ENCODE measurements around the gene HSPA6.
A peak's percentile ranks its signal among the peaks of the same experiment; 100 is the strongest.
"Not testable (repeated sequence)": the region's sequence is repeated elsewhere in the genome, so short reads cannot be mapped to it uniquely, and the experiment has no call there.

Gene HSPA6

DNA sequence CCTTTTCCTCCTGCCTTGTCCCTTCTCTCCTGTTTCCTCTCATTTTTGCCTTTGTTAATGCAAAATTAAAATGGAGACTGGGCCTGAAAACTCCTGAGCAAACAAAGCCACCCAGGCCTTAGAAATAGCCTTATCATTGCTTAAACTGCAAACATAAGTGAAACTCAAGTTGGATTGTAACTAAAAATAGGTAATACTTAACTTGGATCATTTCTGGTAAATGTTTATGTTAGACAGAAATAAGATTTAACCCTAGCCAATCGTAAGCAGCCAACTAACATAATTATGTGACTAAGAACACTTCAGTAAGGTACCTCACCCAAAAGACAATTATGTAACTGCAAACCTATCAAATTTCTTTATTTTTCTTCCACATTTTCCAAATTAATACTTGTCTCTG is 10.4 kb upstream of the HSPA6 start:
- not testable (repeated sequence) for H3K4me3 ChIP-seq (ENCODE audit: low read depth, low read length, poor library complexity, severe bottlenecking); H4K20me1 ChIP-seq (ENCODE audit: insufficient read depth, low read length); H3K27me3 ChIP-seq (ENCODE audit: insufficient read depth, low read length); H3K4me1 ChIP-seq (ENCODE audit: insufficient read depth, low read length, severe bottlenecking); H3K36me3 ChIP-seq (ENCODE audit: insufficient read depth, low read length); H3K9me3 ChIP-seq (ENCODE audit: low read length); H3F3A ChIP-seq (ENCODE audit: insufficient read depth, low read length); H3K27ac ChIP-seq (ENCODE audit: low read depth, low read length, poor library complexity, severe bottlenecking); H3K9ac ChIP-seq (ENCODE audit: low read length); H3K4me2 ChIP-seq (ENCODE audit: low read length); H2AFZ ChIP-seq (ENCODE audit: low read length); H3K9me2 ChIP-seq (ENCODE audit: low read depth, low read length); H3K79me2 ChIP-seq (ENCODE audit: insufficient read depth, low read length)

GRCh38 chr1:161523041-161523816 is 1.1 kb upstream of the HSPA6 start:
- not testable (repeated sequence) for H3K36me3 ChIP-seq (ENCODE audit: insufficient read depth, low read length); H3F3A ChIP-seq (ENCODE audit: insufficient read depth, low read length)
- peak overlapping the region; percentile 69 for H3K4me2 ChIP-seq (ENCODE audit: low read length)

GRCh38 chr1:161524742-161525291 is 477 bp downstream of the HSPA6 start:
- H3K27ac ChIP-seq (ENCODE audit: low read depth, low read length, poor library complexity, severe bottlenecking); H3K4me1 ChIP-seq (ENCODE audit: insufficient read depth, low read length, severe bottlenecking); H3K9me2 ChIP-seq (ENCODE audit: low read depth, low read length); H3F3A ChIP-seq (ENCODE audit: insufficient read depth, low read length); H3K9ac ChIP-seq (ENCODE audit: low read length); H4K20me1 ChIP-seq (ENCODE audit: insufficient read depth, low read length); H3K36me3 ChIP-seq (ENCODE audit: insufficient read depth, low read length); H3K79me2 ChIP-seq (ENCODE audit: insufficient read depth, low read length); H3K27me3 ChIP-seq (ENCODE audit: insufficient read depth, low read length); H2AFZ ChIP-seq (ENCODE audit: low read length); H3K9me3 ChIP-seq (ENCODE audit: low read length): not testable (repeated sequence)
- H3K4me2 ChIP-seq (ENCODE audit: low read length): peak overlapping the region; percentile 54; the same call in 1 of the 2 replicates
- peak overlapping the region; percentile 70 for H3K4me3 ChIP-seq (ENCODE audit: low read depth, low read length, poor library complexity, severe bottlenecking)

More at GRCh38 chr1:161523041-161523816, 1.1 kb upstream of the HSPA6 start:
- H3K4me1 ChIP-seq (ENCODE audit: insufficient read depth, low read length, severe bottlenecking); H3K27me3 ChIP-seq (ENCODE audit: insufficient read depth, low read length); H3K79me2 ChIP-seq (ENCODE audit: insufficient read depth, low read length); H2AFZ ChIP-seq (ENCODE audit: low read length); H3K9me3 ChIP-seq (ENCODE audit: low read length); H3K9me2 ChIP-seq (ENCODE audit: low read depth, low read length); H3K27ac ChIP-seq (ENCODE audit: low read depth, low read length, poor library complexity, severe bottlenecking); H4K20me1 ChIP-seq (ENCODE audit: insufficient read depth, low read length); H3K9ac ChIP-seq (ENCODE audit: low read length): not testable (repeated sequence)
- peak overlapping the region; percentile 70 for H3K4me3 ChIP-seq (ENCODE audit: low read depth, low read length, poor library complexity, severe bottlenecking)

DNA sequence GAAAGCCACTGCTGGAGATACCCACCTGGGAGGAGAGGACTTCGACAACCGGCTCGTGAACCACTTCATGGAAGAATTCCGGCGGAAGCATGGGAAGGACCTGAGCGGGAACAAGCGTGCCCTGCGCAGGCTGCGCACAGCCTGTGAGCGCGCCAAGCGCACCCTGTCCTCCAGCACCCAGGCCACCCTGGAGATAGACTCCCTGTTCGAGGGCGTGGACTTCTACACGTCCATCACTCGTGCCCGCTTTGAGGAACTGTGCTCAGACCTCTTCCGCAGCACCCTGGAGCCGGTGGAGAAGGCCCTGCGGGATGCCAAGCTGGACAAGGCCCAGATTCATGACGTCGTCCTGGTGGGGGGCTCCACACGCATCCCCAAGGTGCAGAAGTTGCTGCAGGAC is 981 bp downstream of the HSPA6 start:
- H3F3A ChIP-seq (ENCODE audit: insufficient read depth, low read length); H3K36me3 ChIP-seq (ENCODE audit: insufficient read depth, low read length); H3K4me3 ChIP-seq (ENCODE audit: low read depth, low read length, poor library complexity, severe bottlenecking); H3K79me2 ChIP-seq (ENCODE audit: insufficient read depth, low read length); H3K4me2 ChIP-seq (ENCODE audit: low read length); H4K20me1 ChIP-seq (ENCODE audit: insufficient read depth, low read length); H3K27ac ChIP-seq (ENCODE audit: low read depth, low read length, poor library complexity, severe bottlenecking); H3K27me3 ChIP-seq (ENCODE audit: insufficient read depth, low read length); H3K9me2 ChIP-seq (ENCODE audit: low read depth, low read length); H3K9me3 ChIP-seq (ENCODE audit: low read length); H3K4me1 ChIP-seq (ENCODE audit: insufficient read depth, low read length, severe bottlenecking); H2AFZ ChIP-seq (ENCODE audit: low read length); H3K9ac ChIP-seq (ENCODE audit: low read length): not testable (repeated sequence)

GRCh38 chr1:161525918-161526317 is 1.6 kb downstream of the HSPA6 start:
- H3F3A ChIP-seq (ENCODE audit: insufficient read depth, low read length); H3K79me2 ChIP-seq (ENCODE audit: insufficient read depth, low read length); H3K9me3 ChIP-seq (ENCODE audit: low read length); H3K36me3 ChIP-seq (ENCODE audit: insufficient read depth, low read length); H3K9me2 ChIP-seq (ENCODE audit: low read depth, low read length); H3K27ac ChIP-seq (ENCODE audit: low read depth, low read length, poor library complexity, severe bottlenecking); H3K4me1 ChIP-seq (ENCODE audit: insufficient read depth, low read length, severe bottlenecking); H3K4me3 ChIP-seq (ENCODE audit: low read depth, low read length, poor library complexity, severe bottlenecking); H3K4me2 ChIP-seq (ENCODE audit: low read length); H4K20me1 ChIP-seq (ENCODE audit: insufficient read depth, low read length); H3K27me3 ChIP-seq (ENCODE audit: insufficient read depth, low read length); H3K9ac ChIP-seq (ENCODE audit: low read length); H2AFZ ChIP-seq (ENCODE audit: low read length): not testable (repeated sequence)

DNA sequence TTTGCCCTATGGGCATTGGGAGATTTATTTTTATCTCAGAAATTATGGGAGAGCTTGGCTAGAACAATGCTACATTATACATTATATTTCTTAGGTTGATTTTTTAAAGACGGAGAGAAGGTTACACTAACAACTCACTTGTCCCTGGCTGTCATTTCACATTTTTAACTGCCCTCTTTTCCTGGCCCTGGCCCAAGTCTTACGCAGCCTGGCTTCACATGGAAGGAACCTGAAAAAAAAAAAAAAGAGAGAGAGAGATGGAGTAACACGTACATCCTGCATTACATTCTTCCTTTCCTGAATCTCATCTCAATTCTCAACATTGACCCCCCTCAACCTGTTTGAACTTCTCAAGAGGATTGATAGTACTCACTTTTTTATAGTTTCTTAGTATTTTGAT is 4.2 kb downstream of the HSPA6 start:
- not testable (repeated sequence) for H3K79me2 ChIP-seq (ENCODE audit: insufficient read depth, low read length); H3K36me3 ChIP-seq (ENCODE audit: insufficient read depth, low read length); H3K9ac ChIP-seq (ENCODE audit: low read length); H3K27ac ChIP-seq (ENCODE audit: low read depth, low read length, poor library complexity, severe bottlenecking); H3K4me1 ChIP-seq (ENCODE audit: insufficient read depth, low read length, severe bottlenecking); H3F3A ChIP-seq (ENCODE audit: insufficient read depth, low read length); H2AFZ ChIP-seq (ENCODE audit: low read length); H3K27me3 ChIP-seq (ENCODE audit: insufficient read depth, low read length); H3K4me2 ChIP-seq (ENCODE audit: low read length); H3K4me3 ChIP-seq (ENCODE audit: low read depth, low read length, poor library complexity, severe bottlenecking); H4K20me1 ChIP-seq (ENCODE audit: insufficient read depth, low read length); H3K9me3 ChIP-seq (ENCODE audit: low read length); H3K9me2 ChIP-seq (ENCODE audit: low read depth, low read length)

- H3K9me2 ChIP-seq (ENCODE audit: low read depth, low read length); H3K9me3 ChIP-seq (ENCODE audit: low read length); H3F3A ChIP-seq (ENCODE audit: insufficient read depth, low read length); H4K20me1 ChIP-seq (ENCODE audit: insufficient read depth, low read length); H3K9ac ChIP-seq (ENCODE audit: low read length); H3K4me1 ChIP-seq (ENCODE audit: insufficient read depth, low read length, severe bottlenecking); H3K27me3 ChIP-seq (ENCODE audit: insufficient read depth, low read length); H3K36me3 ChIP-seq (ENCODE audit: insufficient read depth, low read length); H2AFZ ChIP-seq (ENCODE audit: low read length); H3K79me2 ChIP-seq (ENCODE audit: insufficient read depth, low read length); H3K27ac ChIP-seq (ENCODE audit: low read depth, low read length, poor library complexity, severe bottlenecking): not testable (repeated sequence)
- Histone ChIP-seq H3K4me2 (ENCODE audit: low read length) (peak overlapping the region; percentile 67), H3K4me3 (ENCODE audit: low read depth, low read length, poor library complexity, severe bottlenecking) (peak overlapping the region; percentile 76)
Measured at GRCh38 chr1:161529463-161530104, 5.2 kb downstream of the HSPA6 start.
